Adrenal gland (tissue), 5 donors: ENCODE measurements around the gene CMTM5.

Source experiments
- CTCF ChIP-seq, 6 experiments: fragments of 450-650 bp in 4 of 6; fragments of 200-600 bp in 2 of 6; sonication (generic) in 1 of 6; IDR thresholded peaks; 1 replicate in 5 of 6; 2 replicates in 1 of 6; pipeline versions ENCODE4 v1.5.1 to v1.8.0; 2016 to 2021; ENCODE audit warnings: antibody characterized with exemption in 6 of 6, mild to moderate bottlenecking in 2 of 6, moderate library complexity in 1 of 6
- POLR2A ChIP-seq, 2 donors: fragments of 450-650 bp; IDR thresholded peaks; one replicate each; pipeline ENCODE4 v1.6.1; 2017; ENCODE audit warnings: antibody characterized with exemption in 2 of 2, mild to moderate bottlenecking in 2 of 2, moderate library complexity in 1 of 2
- donor health status: DM: no; HTN: no; CAD: no.

- TF ChIP-seq POLR2A (IDR thresholded peaks at IDR 0.05) (no peak), CTCF (IDR thresholded peaks at IDR 0.05) (no peak)
Measured at GRCh38 chr14:23359167-23359626, 17.6 kb upstream of the CMTM5 start.
